Neural progenitor cell (in vitro differentiated cells): ENCODE measurements around the gene NCOA1. TPM values are rescaled to one million over a fixed set of nuclear protein-coding genes. Genes with fewer than 3 reads are reported as not detected.

ENCODE experiments used
- DNase-seq: peaks from one replicate; pipeline ENCODE4 v3.0.0-alpha.2; 2016; ENCODE audit warnings: low spot score
- H2AFZ ChIP-seq: fragments of 200-600 bp; sonication (generic); replicated peaks from 2 replicates; pipeline ENCODE4 v1.6.1; 2016; ENCODE audit warnings: antibody characterized with exemption
- H3F3A ChIP-seq: fragments of 200-600 bp; sonication (generic); 2 replicates; pipeline ENCODE4 v1.6.1; 2016; ENCODE audit warnings: antibody characterized with exemption, low read depth
- H3K27ac ChIP-seq: fragments of 200-600 bp; sonication (generic); 2 replicates; pipeline ENCODE4 v1.5.1; 2016; ENCODE audit warnings: mild to moderate bottlenecking
- H3K27me3 ChIP-seq: fragments of 200-600 bp; sonication (generic); 2 replicates; pipeline ENCODE4 v1.6.1; 2016; ENCODE audit warnings: mild to moderate bottlenecking, moderate library complexity
- H3K36me3 ChIP-seq: fragments of 200-600 bp; sonication (generic); 2 replicates; pipeline ENCODE4 v1.5.1; 2016
- H3K4me1 ChIP-seq: fragments of 200-600 bp; sonication (generic); 2 replicates; pipeline ENCODE4 v1.6.1; 2016; ENCODE audit warnings: mixed run types
- H3K4me2 ChIP-seq: fragments of 200-600 bp; sonication (generic); 2 replicates; pipeline ENCODE4 v1.6.1; 2016
- H3K4me3 ChIP-seq: fragments of 200-600 bp; sonication (generic); 2 replicates; pipeline ENCODE4 v1.5.1; 2016
- H3K79me2 ChIP-seq: fragments of 200-600 bp; sonication (generic); 2 replicates; pipeline ENCODE4 v1.6.1; 2016; ENCODE audit warnings: low read depth
- H3K9ac ChIP-seq: fragments of 200-600 bp; sonication (generic); 2 replicates; pipeline ENCODE4 v1.6.1; 2016
- H3K9me3 ChIP-seq: fragments of 200-600 bp; sonication (generic); 2 replicates; pipeline ENCODE4 v1.5.1; 2016; ENCODE audit warnings: low read depth
- H4K20me1 ChIP-seq: fragments of 200-600 bp; sonication (generic); 2 replicates; pipeline ENCODE4 v1.6.1; 2016; ENCODE audit warnings: low read depth
- H3K27ac Mint-ChIP-seq: 3 replicates; pipeline ENCODE4 v1.8.0; 2021; ENCODE audit warnings: mixed read lengths
- H3K27me3 Mint-ChIP-seq: 2 replicates; pipeline ENCODE4 v1.8.0; 2022; ENCODE audit warnings: low read depth, mild to moderate bottlenecking, inconsistent platforms, moderate library complexity, mixed read lengths; ENCODE audit not compliant: insufficient read depth
- H3K36me3 Mint-ChIP-seq: 3 replicates; pipeline ENCODE4 v1.8.0; 2021; ENCODE audit warnings: mixed read lengths
- H3K4me1 Mint-ChIP-seq: 3 replicates; pipeline ENCODE4 v1.8.0; 2021; ENCODE audit warnings: mixed read lengths
- H3K4me3 Mint-ChIP-seq: 3 replicates; pipeline ENCODE4 v1.8.0; 2021; ENCODE audit warnings: mild to moderate bottlenecking, moderate library complexity, mixed read lengths
- H3K9me3 Mint-ChIP-seq: 3 replicates; pipeline ENCODE4 v1.8.0; 2020; ENCODE audit warnings: mixed read lengths
- CTCF ChIP-seq: fragments of 200-600 bp; sonication (generic); IDR thresholded peaks from 2 replicates; pipeline ENCODE4 v1.5.1; 2017; ENCODE audit warnings: antibody characterized with exemption, mild to moderate bottlenecking
- EZH2 ChIP-seq: fragments of 200-600 bp; sonication (generic); IDR thresholded peaks from 2 replicates; pipeline ENCODE4 v1.6.1; 2017; ENCODE audit warnings: antibody characterized with exemption, mild to moderate bottlenecking, moderate library complexity
- EZH2phosphoT487 ChIP-seq: fragments of 200-600 bp; sonication (generic); IDR thresholded peaks from 2 replicates; pipeline ENCODE4 v1.6.1; 2017; ENCODE audit warnings: antibody characterized with exemption
- total RNA-seq: library from RNA; depleted of rRNA; stranded (reverse); fragments of >200 nt; gene quantifications from 2 replicates; pipeline ENCODE4 v1.2.3, GENCODE V29; 2015; ENCODE audit warnings: low replicate concordance

NCOA1 gene
- total RNA-seq, 1 donor from 2014 or later, result 29.3 TPM

DNA sequence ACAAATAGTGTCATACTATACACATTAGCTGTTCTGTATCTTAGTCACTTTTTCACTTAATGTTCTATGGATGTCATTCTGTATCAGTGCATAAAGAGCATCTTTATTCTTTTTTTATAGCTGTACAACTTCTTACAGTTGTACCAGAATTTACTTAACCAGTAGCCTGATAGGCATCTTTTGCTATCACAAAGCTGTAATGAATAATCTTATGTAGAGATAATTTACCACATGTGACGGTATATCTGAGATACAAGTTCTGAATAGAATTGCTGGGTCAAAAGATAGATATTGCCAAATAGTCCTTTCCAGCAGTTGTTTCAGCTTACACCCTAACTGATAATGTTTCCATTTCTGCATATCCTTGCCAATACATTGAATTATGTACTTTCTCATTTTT, 232.1 kb downstream of the NCOA1 start:
- Histone ChIP-seq H3K4me2 (no peak overlapping the region), H3F3A (no peaks in the 10 kb centered on the region), H3K9me3 (no peaks in the 10 kb centered on the region), H3K4me1 (peaks cover 13% of the 10 kb centered on the region), H4K20me1 (no peaks in the 10 kb centered on the region), H3K9ac (no peak overlapping the region), H2AFZ (no peak overlapping the region), H3K27me3 (no peaks in the 10 kb centered on the region), H3K36me3 (no peaks in the 10 kb centered on the region), H3K27ac (no peak overlapping the region), H3K4me3 (no peak overlapping the region), H3K79me2 (no peaks in the 10 kb centered on the region)
- TF ChIP-seq CTCF (no peak), EZH2 (no peak), EZH2phosphoT487 (no peak)
- Mint-ChIP-seq H3K9me3 (no peaks in the 10 kb centered on the region), H3K4me3 (no peak overlapping the region), H3K27ac (no peak overlapping the region), H3K36me3 (no peaks in the 10 kb centered on the region), H3K27me3 (no peaks in the 10 kb centered on the region), H3K4me1 (peaks cover 4% of the 10 kb centered on the region)
- DNase-seq, result no peak

- no peak overlapping the region for H3K4me2 ChIP-seq
Observed at GRCh38 chr2:24723665-24724064, 232.6 kb downstream of the NCOA1 start.

GRCh38 chr2:24724111-24724775, 233.2 kb downstream of the NCOA1 start:
- Mint-ChIP-seq H3K36me3 (peaks cover under 1% of the 10 kb centered on the region), H3K4me3 (no peak overlapping the region), H3K9me3 (no peaks in the 10 kb centered on the region), H3K27ac (no peak overlapping the region), H3K27me3 (no peaks in the 10 kb centered on the region), H3K4me1 (peaks cover 4% of the 10 kb centered on the region)
- no peak overlapping the region for H3K9ac ChIP-seq
- TF ChIP-seq EZH2phosphoT487 (no peak), EZH2 (no peak), CTCF (no peak)
- no peak for DNase-seq
- H2AFZ ChIP-seq, result no peak overlapping the region
- no peaks in the 10 kb centered on the region for H3K9me3 ChIP-seq
- no peaks in the 10 kb centered on the region for H3K27me3 ChIP-seq
- no peak overlapping the region for H3K4me2 ChIP-seq
- H4K20me1 ChIP-seq, result no peaks in the 10 kb centered on the region
- H3F3A ChIP-seq, result no peaks in the 10 kb centered on the region
- H3K36me3 ChIP-seq, result no peaks in the 10 kb centered on the region
- no peak overlapping the region for H3K4me3 ChIP-seq
- no peaks in the 10 kb centered on the region for H3K79me2 ChIP-seq
- H3K27ac ChIP-seq, result no peak overlapping the region
- H3K4me1 ChIP-seq, result peaks cover 13% of the 10 kb centered on the region

More at GRCh38 chr2:24723665-24724064, 232.6 kb downstream of the NCOA1 start:
- TF ChIP-seq EZH2 (no peak), EZH2phosphoT487 (no peak), CTCF (no peak)
- Histone ChIP-seq H3K27ac (no peak overlapping the region), H3K36me3 (no peaks in the 10 kb centered on the region), H3K27me3 (no peaks in the 10 kb centered on the region), H4K20me1 (no peaks in the 10 kb centered on the region), H3K4me1 (peaks cover 13% of the 10 kb centered on the region), H3K9me3 (no peaks in the 10 kb centered on the region), H2AFZ (no peak overlapping the region), H3K4me3 (no peak overlapping the region), H3F3A (no peaks in the 10 kb centered on the region), H3K9ac (no peak overlapping the region), H3K79me2 (no peaks in the 10 kb centered on the region)
- DNase-seq, result no peak
- H3K27me3 Mint-ChIP-seq, result no peaks in the 10 kb centered on the region
- H3K9me3 Mint-ChIP-seq, result no peaks in the 10 kb centered on the region
- no peaks in the 10 kb centered on the region for H3K36me3 Mint-ChIP-seq
- H3K4me3 Mint-ChIP-seq, result no peak overlapping the region
- H3K27ac Mint-ChIP-seq, result no peak overlapping the region
- peaks cover 4% of the 10 kb centered on the region for H3K4me1 Mint-ChIP-seq
